DMS 273 treated with DMSO at 0.1 percent for 48 hours (cell line): ENCODE results near the gene ZFYVE28.

Source experiments
- DNase-seq: peaks from one replicate; lab custom pipeline; 2025; lab: John Stamatoyannopoulos, UW

The ZFYVE28 gene

DNA sequence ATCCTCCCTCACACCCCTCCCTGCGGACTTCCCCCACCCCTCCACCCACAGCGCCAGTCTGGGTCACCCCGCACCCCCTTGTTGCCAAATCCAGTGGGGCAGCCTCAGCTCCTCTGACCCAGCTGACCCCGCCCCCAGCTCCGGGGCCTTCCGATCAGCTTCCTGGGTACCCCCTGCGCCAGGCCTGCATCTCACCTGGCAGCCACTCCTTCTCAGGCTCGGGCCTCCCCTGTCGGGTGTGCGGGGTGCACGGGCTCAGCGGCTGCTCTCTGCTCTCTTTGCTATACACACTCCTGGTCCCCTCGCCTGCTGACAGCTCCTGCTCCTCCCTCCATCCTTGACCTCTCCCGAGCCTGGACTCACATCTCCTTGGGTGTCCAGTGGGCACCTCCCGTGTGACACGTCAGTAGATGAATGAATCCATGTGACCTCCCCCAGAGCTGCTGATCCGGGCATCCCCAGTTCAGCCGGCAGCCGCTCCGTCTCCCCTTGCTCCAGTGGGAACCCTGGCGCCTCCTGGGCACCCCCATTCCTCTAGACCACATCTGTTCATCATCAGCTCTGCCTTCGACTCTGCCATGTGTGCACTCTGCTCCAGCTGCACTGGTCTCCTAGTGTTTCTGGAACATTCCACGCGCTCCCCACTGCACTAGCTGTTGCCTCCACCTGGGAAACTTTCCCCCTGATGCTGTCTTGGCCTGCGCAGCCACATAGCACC, 10.2 kb upstream of the ZFYVE28 start:
- DNase-seq, result no peak

GRCh38 chr4:2427383-2428334, 9.2 kb upstream of the ZFYVE28 start:
- no peak for DNase-seq

GRCh38 chr4:2426711-2427275, 8.3 kb upstream of the ZFYVE28 start:
- no peak for DNase-seq

DNA sequence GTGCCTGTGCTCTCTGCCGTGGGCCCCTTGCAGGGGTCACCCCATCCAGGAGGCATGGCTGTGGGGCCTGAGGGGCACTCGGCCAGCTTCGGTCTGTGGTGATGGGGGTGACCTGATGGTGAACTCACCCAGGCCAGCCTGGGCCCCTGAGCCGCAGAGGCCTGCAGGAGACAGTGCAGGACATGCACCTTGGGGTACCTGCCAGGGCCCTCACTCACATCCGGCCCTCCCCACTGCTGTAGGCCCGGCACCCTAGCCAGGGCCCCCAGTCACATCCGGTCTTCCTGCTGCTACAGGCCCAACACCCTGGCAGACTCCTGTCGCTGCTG, 7.6 kb upstream of the ZFYVE28 start:
- DNase-seq, result no peak

DNA sequence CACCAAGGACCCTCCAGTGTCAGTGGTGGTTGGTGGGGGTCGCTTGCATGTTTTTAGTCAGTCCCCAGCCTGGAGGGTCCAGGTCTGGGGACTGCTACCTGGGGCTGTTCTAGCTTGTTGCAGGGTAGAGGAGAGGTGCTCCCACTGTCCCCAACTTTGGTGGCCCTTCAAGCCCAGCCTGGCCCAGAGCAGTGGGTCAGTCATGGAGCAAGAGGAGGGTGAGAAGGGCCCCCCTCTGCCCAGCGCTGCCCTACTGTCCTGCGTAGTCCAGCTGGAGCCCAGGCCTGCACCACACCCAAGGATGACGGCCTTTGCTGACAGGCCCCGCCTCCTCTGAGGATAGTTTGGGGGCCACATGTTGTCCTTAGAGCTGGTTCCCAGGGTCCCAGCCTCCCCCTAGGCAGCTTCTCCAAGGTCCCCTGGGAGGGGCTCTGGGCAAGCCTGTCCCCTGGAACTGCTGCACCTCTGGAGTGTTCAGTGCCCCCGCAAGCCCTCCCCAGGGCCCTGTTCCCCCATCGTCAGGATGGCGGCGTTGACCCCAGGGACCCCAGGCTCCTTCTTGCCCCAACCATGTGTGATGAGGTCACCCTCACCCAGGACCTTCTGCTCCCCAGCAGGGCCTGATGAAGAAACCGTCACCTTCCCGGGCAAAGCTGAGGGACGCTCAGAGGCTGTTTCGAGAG, 7.1 kb upstream of the ZFYVE28 start:
- DNase-seq, result no peak

DNA sequence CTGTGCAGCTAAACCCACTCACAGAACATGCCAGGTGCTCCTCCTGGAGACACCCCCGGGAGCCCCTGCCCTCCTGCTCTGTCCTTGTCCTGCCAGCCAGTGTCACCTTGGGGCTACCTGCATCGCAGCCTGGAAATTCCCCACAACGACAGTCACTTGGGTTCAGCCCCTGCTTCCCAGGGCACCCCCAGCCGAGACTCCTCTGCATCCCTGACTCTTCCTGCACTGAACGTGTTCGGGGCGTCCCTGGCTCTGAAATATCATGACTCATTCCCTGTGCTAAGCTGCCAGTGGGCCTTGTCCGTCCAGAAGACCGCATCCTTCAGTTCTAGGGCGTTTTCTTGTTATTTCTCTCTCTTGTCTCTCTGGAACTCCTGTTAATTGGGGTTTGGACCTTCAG, 6.1 kb upstream of the ZFYVE28 start:
- no peak for DNase-seq

DNA sequence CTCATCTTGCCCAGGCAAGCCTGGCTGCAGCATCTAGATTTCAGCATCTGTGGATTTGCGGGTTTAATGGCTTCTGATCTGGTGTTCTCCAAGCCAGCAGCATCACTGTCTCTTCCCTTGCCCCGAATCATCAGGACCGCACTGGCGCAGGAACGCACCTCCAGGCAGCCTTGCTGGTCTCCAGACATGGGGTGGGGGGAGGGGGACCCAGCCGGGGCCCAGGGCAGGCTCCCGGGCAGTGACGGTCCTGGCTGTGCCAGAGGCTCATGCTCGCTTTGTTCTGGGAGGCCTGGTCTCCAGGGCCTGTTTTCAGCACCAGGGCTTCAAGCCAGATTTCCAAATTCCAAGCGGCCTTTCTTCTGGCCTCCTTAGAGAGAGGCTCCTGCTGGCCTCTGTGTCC, 5.2 kb upstream of the ZFYVE28 start:
- no peak for DNase-seq

- no peak for DNase-seq
These were observed 4.6 kb upstream of the ZFYVE28 start for GRCh38 chr4:2423066-2423465.

- DNase-seq, result no peak
These were observed 3.5 kb upstream of the ZFYVE28 start for GRCh38 chr4:2421928-2422327.

DNA sequence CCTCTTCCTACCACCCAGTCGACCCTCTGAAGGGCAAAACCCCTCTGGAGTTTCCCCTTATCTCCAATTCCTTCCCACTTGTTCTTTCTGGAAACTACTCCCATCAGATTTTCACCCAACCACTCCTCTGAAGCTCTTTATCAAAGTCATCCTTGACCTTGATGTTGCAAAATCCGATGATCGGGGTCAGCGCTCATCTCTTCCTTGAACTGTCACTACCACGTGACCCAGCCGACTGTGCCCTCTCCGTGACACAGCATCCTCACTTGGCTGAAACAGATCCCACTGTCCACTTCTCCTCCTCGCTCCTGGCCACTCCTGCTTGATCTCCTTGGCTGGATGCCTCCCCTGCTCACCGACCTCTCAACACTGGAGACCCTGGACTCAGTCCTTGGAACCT, 1.4 kb upstream of the ZFYVE28 start:
- no peak for DNase-seq

DNA sequence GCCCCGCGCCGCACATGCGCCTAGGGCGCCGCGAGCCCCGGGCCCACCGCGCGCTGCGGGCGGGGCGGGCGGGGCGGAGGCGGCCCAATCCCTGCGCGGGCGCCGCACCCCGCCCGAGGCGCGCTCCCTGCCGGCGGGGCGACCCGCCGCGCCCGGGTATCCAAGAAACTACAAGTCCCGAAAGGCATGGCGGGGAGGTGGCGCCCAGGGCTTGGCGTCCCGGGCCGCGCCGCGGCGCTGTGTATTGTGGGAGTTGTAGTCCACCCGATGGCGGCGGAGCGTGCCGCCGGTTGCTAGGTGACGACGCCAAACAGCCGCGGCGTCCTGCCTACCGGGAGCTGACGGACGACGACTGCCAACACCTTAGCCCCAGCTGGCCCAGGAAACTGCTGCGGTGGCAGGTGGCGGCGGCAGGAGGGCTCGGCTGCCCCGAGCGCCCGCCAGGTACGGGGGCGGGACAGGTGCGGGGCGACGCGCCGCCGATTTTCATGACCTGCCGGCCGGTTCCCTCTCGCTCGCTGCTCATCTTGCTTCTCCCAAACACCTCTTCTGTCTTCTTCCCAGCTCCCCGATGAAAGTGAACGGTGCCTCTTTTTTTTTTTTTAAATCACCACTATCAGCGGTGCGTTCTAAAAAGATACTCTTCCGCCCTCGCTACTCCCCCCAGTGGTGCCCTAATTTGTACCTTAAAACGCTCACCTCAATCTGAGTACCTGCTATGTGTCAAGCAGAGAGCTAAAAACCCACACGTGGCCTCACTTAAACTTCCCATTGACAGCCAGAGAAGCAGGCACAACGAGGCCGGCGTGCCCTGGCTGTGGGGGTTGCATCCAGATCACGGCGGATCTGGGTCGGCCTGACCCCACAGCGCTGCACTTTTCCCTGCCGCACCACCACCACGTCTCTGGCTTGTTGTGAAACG, 466 bp upstream of the ZFYVE28 start, which contains the start of gene CFAP99:
CFAP99 (plus strand) TSS at position 306 of the 922 bp plus-strand sequence.
- DNase-seq, result peak; percentile 64

DNA sequence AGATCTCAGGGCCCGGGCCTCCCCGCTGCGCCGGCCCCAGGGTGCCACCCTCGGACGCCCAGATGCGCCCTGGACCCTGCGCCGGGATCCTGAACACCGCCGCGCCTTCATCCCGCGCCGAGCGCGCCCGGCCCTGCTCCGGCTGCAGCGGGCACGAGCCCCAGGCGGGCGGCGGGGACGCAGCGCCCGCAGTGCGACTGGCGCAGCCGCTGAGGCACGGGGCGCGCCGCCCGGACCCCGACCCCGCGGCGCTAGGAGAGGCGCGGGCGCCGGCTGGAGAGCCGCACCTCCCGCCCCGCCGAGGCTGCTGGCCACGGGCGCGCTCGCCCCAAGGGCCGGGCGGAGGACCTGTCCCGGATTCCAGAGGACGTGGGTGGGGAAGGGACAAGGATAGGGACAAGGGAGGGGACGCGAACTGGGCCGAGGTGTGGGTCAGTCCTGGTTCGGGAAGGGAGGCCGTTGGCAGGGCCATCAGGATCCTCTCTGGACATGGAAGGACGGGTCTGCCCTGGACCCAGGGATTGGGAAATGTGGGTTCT, 1.1 kb downstream of the ZFYVE28 start:
- no peak for DNase-seq

GRCh38 chr4:2416564-2417225, 1.8 kb downstream of the ZFYVE28 start:
- DNase-seq, result no peak

- no peak for DNase-seq
These were observed 2.4 kb downstream of the ZFYVE28 start for GRCh38 chr4:2415881-2416563.

DNA sequence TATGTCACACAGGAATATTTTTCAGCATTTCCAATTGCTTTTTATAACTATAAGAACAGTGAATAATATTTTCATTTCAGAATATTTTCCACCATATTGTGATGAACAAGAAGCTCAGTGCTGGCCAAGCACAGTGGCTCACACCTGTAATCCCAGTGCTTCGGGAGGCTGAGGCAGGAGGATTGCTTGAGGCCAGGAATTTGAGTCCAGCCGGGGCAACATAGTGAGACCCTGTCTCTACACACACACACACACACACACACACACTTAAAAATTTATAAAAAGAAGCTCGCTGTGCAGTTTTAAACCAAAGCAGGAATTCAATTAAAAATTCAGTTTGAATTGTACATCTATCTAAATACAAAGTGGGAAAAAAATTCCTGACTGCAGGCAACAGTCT, 3.2 kb downstream of the ZFYVE28 start:
- DNase-seq, result no peak

DNA sequence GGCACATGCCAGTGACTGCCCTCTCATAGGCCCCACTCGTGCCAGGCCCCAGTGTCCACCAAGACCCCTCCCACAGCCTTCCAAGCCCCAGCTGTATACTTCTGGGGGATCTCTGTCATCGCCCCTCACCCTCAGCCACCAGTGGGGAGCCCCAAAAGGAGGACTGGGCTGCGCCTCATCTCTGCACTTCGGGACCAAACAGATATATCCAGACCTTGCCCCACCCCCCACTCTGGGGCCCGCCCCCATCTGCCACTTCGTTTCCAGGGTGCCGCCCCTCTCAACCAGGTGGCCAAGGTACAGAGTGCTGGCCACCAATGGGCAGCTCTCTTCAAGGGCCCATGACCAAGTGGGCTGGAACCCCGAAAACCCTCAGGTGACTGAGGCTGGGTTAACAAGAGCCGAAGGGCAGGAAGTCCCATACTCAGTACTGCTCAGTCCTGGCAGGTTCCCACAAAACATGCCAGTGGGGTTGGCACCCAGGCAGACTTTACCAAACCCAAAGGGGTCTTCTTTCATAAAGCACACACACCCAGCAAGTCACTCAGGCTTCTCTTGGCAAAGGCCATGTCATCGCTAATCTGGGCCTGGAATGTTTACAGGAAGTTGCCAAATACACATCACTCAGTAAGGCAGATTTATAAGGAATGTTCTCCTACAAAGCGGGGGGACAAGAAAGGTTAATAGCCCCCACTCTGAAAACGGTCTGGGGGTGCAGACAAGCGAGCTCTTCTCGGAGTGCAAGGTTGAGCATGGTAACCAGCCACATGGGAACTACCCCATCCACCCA, 4.4 kb downstream of the ZFYVE28 start:
- DNase-seq, result no peak

GRCh38 chr4:2412885-2413716, 5.3 kb downstream of the ZFYVE28 start:
- DNase-seq, result peak; percentile 5

GRCh38 chr4:2412534-2412884, 5.9 kb downstream of the ZFYVE28 start:
- no peak for DNase-seq
